ENCODE results near the gene YWHAG. TPM values are rescaled to one million over a fixed set of nuclear protein-coding genes. Genes with fewer than 3 reads are reported as not detected.

Gene YWHAG
- total and polyA plus RNA-seq, 2 experiments from 2014 or later, result 82.2 to 179 TPM

- TF ChIP-seq ZNF462 (CRISPR knock-in tag; IDR thresholded peaks at IDR 0.05), result no peak
- TF ChIP-seq ZNF331 (CRISPR knock-in tag; IDR thresholded peaks at IDR 0.05; ENCODE audit: low read depth), result no peak
- TF ChIP-seq REST (IDR thresholded peaks at IDR 0.05; ENCODE audit: unreplicated experiment), result no peak
- TF ChIP-seq NANOG (IDR thresholded peaks at IDR 0.05; ENCODE audit: borderline replicate concordance), result no peak
- TF ChIP-seq ETS1 (IDR thresholded peaks at IDR 0.05), result no peak
- no peak for TF ChIP-seq CREB1 (CRISPR knock-in tag; IDR thresholded peaks at IDR 0.05; ENCODE audit: low read depth)
- TF ChIP-seq POLR2AphosphoS5 (IDR thresholded peaks at IDR 0.05; ENCODE audit: low read depth), result no peak
- TF ChIP-seq EZH2 (IDR thresholded peaks at IDR 0.05; ENCODE audit: low read depth, unreplicated experiment), result no peak
- no peak for TF ChIP-seq CTCF (conservative IDR thresholded peaks at IDR 0.05; ENCODE audit: low read depth in 2 of 2)
These were observed 745 bp downstream of the YWHAG start (continued) for GRCh38 chr7:76358011-76358480.
